Adrenal gland (tissue), 12 donors: ENCODE data around the gene RGCC. TPM values are rescaled to one million over a fixed set of nuclear protein-coding genes. Genes with fewer than 3 reads are reported as not detected.
"Not testable (repeated sequence)": the region's sequence is repeated elsewhere in the genome, so short reads cannot be mapped to it uniquely, and the experiment has no call there.

Source experiments
- DNase-seq, 7 donors: peaks; one replicate each; pipeline ENCODE4 v3.0.0-alpha.2; 2019 to 2020
- H3K27ac ChIP-seq, 5 donors: fragments of 200-600 bp; sonication (generic) in 4 of 5; 1 replicate in 3 of 5; 2 replicates in 2 of 5; pipeline versions ENCODE4 v1.5.1 to v1.8.0; 2016 to 2020; ENCODE audit warnings: mild to moderate bottlenecking in 1 of 5
- H3K27me3 ChIP-seq: fragments of 200-600 bp; 2 replicates; pipeline ENCODE4 v1.8.0; 2021
- H3K36me3 ChIP-seq, 2 donors: fragments of 200-600 bp; replicated peaks in 1 of 2; 1 replicate in 1 of 2; 2 replicates in 1 of 2; pipeline versions ENCODE4 v1.5.1 to v1.8.0; 2018 to 2022
- H3K4me1 ChIP-seq, 2 donors: fragments of 200-600 bp; replicated peaks in 1 of 2; 1 replicate in 1 of 2; 2 replicates in 1 of 2; pipeline versions ENCODE4 v1.5.1 to v1.8.0; 2018 to 2021
- H3K4me3 ChIP-seq, 4 donors: fragments of 200-600 bp; sonication (generic) in 3 of 4; one replicate each; pipeline ENCODE4 v1.5.1; 2016 to 2018
- H3K9me3 ChIP-seq, 3 donors: fragments of 200-600 bp; sonication (generic) in 1 of 3; replicated peaks in 1 of 3; 1 replicate in 2 of 3; 2 replicates in 1 of 3; pipeline versions ENCODE4 v1.5.1 to v1.8.0; 2016 to 2021
- CTCF ChIP-seq, 6 experiments: fragments of 450-650 bp in 4 of 6; fragments of 200-600 bp in 2 of 6; sonication (generic) in 1 of 6; IDR thresholded peaks; 1 replicate in 5 of 6; 2 replicates in 1 of 6; pipeline versions ENCODE4 v1.5.1 to v1.8.0; 2016 to 2021; ENCODE audit warnings: antibody characterized with exemption in 6 of 6, mild to moderate bottlenecking in 2 of 6, moderate library complexity in 1 of 6
- POLR2A ChIP-seq, 2 donors: fragments of 450-650 bp; IDR thresholded peaks; one replicate each; pipeline ENCODE4 v1.6.1; 2017; ENCODE audit warnings: antibody characterized with exemption in 2 of 2, mild to moderate bottlenecking in 2 of 2, moderate library complexity in 1 of 2
- WGBS, 4 donors: extraction: QIAGEN DNeasy Blood & Tissue Kit in 2 of 4; methylation state at CpG; one replicate each; pipeline versions ENCODE4 v1.1.5 to v1.1.7; 2013 to 2017; 5-methylcytosine and 5-hydroxymethylcytosine counted together
- intact Hi-C, 2 donors: fragments of 100-400 bp; cut with DNase I; formaldehyde crosslinking; loops; one replicate each; pipeline versions ENCODE4 v1.14.1 to v1.15.0; 2022 to 2023
- polyA plus RNA-seq, 3 donors: library from polyadenylated mRNA; stranded (reverse); fragments of 200-250 nt in 2 of 3; fragments of 350-450 nt in 1 of 3; fragmentation: Illumina TruSeq in 1 of 3; extraction: RNeasy Lipid Tissue Mini Kit (QIAGEN cat#74804) in 1 of 3; gene quantifications; one replicate each; pipeline ENCODE4 v1.2.3, GENCODE V29; 2013 to 2014
- total RNA-seq, 9 donors: library from RNA; depleted of rRNA in 4 of 9; stranded (reverse); fragments of >200 nt in 4 of 9; fragments of 120-200 nt in 1 of 9; fragmentation: NEBNext Ultra II Directional in 1 of 9; extraction: Animal tissue kit (Norgen Biotek cat#: 25700) in 1 of 9; gene quantifications; one replicate each; pipeline versions ENCODE4 v1.1.0 to v1.2.4, GENCODE V29; 2013 to 2023
- donor health status: healthy with polysubstance abuse.
- donor health status: Bipolar disorder and iron deficiency.
- donor health status: DM: yes; HTN: yes; CAD: no.
- donor health status: DM: no; HTN: no; CAD: no.
- donor health status: DM: no; HTN: no; CAD: no.
- donor health status: DM: yes; HTN: yes; CAD: no.

Gene RGCC
- total and polyA plus RNA-seq, 12 donors, result 6.2 to 151 (median 28.8) TPM

GRCh38 chr13:41427666-41428065, 29.7 kb upstream of the RGCC start:
- H3K27me3 ChIP-seq, result peaks cover 5% of the 10 kb centered on the region
- H3K4me3 ChIP-seq, result peak overlapping the region in 1 of 4 donors; percentile 3
- 22 to 61% (median 36%) methylated on average over 4 to 15 of the region's 17 CpGs for WGBS, 4 donors
- no peaks in the 10 kb centered on the region for H3K9me3 ChIP-seq
- TF ChIP-seq POLR2A (IDR thresholded peaks at IDR 0.05), result no peak
- no peak for TF ChIP-seq CTCF (IDR thresholded peaks at IDR 0.05)
- no peak for DNase-seq
- H3K27ac ChIP-seq, result no peak overlapping the region
- H3K4me1 ChIP-seq, result no peaks in the 10 kb centered on the region
- no peaks in the 10 kb centered on the region for H3K36me3 ChIP-seq
- intact Hi-C loops, result no loop called here

GRCh38 chr13:41428155-41428554, 29.2 kb upstream of the RGCC start:
- intact Hi-C loops, result no loop called here
- peak in 1 of 7 donors; percentile 15 for DNase-seq
- Histone ChIP-seq H3K36me3 (no peaks in the 10 kb centered on the region), H3K4me1 (no peaks in the 10 kb centered on the region), H3K27ac (no peak overlapping the region), H3K27me3 (peaks cover 5% of the 10 kb centered on the region), H3K9me3 (no peaks in the 10 kb centered on the region), H3K4me3 (peak overlapping the region in 1 of 4 donors; percentile 3)
- peak in 2 of 6 experiments; percentile 18 to 34 for TF ChIP-seq CTCF (IDR thresholded peaks at IDR 0.05)
- no peak for TF ChIP-seq POLR2A (IDR thresholded peaks at IDR 0.05)
- 0 to 60% (median 10%) methylated on average over 1 to 32 of the region's 32 CpGs for WGBS, 4 donors

GRCh38 chr13:41434030-41434429, 23.3 kb upstream of the RGCC start:
- H3K4me1 ChIP-seq, H3K9me3 ChIP-seq, intact Hi-C loops, H3K27ac ChIP-seq, DNase-seq, H3K4me3 ChIP-seq, H3K27me3 ChIP-seq, H3K36me3 ChIP-seq: not testable (repeated sequence)
- WGBS, 4 donors, result 80 to 88% (median 83%) methylated on average over 1 to 6 of the region's 6 CpGs

- Histone ChIP-seq H3K4me3 (no peak overlapping the region), H3K9me3 (no peaks in the 10 kb centered on the region), H3K36me3 (no peaks in the 10 kb centered on the region), H3K4me1 (no peaks in the 10 kb centered on the region), H3K27me3 (no peaks in the 10 kb centered on the region), H3K27ac (no peak overlapping the region)
- intact Hi-C loops, result no loop called here
- no peak for DNase-seq
- TF ChIP-seq POLR2A (IDR thresholded peaks at IDR 0.05) (no peak), CTCF (IDR thresholded peaks at IDR 0.05) (no peak)
- WGBS, 4 donors, result 72 to 83% (median 78%) methylated on average over 6 of the region's 6 CpGs
These were observed 22.4 kb upstream of the RGCC start for GRCh38 chr13:41434831-41435520.

- no peak for TF ChIP-seq POLR2A (IDR thresholded peaks at IDR 0.05)
- no peak for TF ChIP-seq CTCF (IDR thresholded peaks at IDR 0.05)
- H3K4me1 ChIP-seq, result no peaks in the 10 kb centered on the region
- intact Hi-C loops, result no loop called here
- no peak overlapping the region for H3K4me3 ChIP-seq
- no peaks in the 10 kb centered on the region for H3K9me3 ChIP-seq
- H3K27ac ChIP-seq, result no peak overlapping the region
- 75 to 88% (median 84%) methylated on average over 5 of the region's 5 CpGs for WGBS, 4 donors
- no peak for DNase-seq
- no peaks in the 10 kb centered on the region for H3K36me3 ChIP-seq
- no peaks in the 10 kb centered on the region for H3K27me3 ChIP-seq
These were observed 13.4 kb upstream of the RGCC start for GRCh38 chr13:41443969-41444368.
